Activated naive CD8-positive, alpha-beta T cell treated with anti-CD3 and anti-CD28 coated beads for 36 hours (primary cell): ENCODE data around the gene POGZ. TPM values are rescaled to one million over a fixed set of nuclear protein-coding genes. Genes with fewer than 3 reads are reported as not detected.

Source experiments
- DNase-seq: peaks from one replicate; pipeline ENCODE4 v3.0.0; 2021
- H3K27ac Mint-ChIP-seq: one replicate; pipeline ENCODE4 v1.8.0; 2022; ENCODE audit warnings: mild to moderate bottlenecking, moderate library complexity, mixed read lengths
- H3K27me3 Mint-ChIP-seq: one replicate; pipeline ENCODE4 v1.8.0; 2022; ENCODE audit warnings: mild to moderate bottlenecking, mixed read lengths
- H3K36me3 Mint-ChIP-seq: one replicate; pipeline ENCODE4 v1.8.0; 2021; ENCODE audit warnings: mild to moderate bottlenecking, mixed read lengths
- H3K4me1 Mint-ChIP-seq: one replicate; pipeline ENCODE4 v1.8.0; 2021; ENCODE audit warnings: mixed read lengths
- H3K4me3 Mint-ChIP-seq: one replicate; pipeline ENCODE4 v1.8.0; 2022; ENCODE audit warnings: mild to moderate bottlenecking, moderate library complexity, mixed read lengths
- H3K9me3 Mint-ChIP-seq: one replicate; pipeline ENCODE4 v1.8.0; 2022; ENCODE audit warnings: mixed read lengths
- total RNA-seq, 2 experiments: library from RNA; stranded (reverse); gene quantifications; one replicate each; pipeline ENCODE4 v1.2.3, GENCODE V29; 2021

The POGZ gene
- total RNA-seq, 2 experiments from 2014 or later: 52.1 to 63.1 TPM

DNA sequence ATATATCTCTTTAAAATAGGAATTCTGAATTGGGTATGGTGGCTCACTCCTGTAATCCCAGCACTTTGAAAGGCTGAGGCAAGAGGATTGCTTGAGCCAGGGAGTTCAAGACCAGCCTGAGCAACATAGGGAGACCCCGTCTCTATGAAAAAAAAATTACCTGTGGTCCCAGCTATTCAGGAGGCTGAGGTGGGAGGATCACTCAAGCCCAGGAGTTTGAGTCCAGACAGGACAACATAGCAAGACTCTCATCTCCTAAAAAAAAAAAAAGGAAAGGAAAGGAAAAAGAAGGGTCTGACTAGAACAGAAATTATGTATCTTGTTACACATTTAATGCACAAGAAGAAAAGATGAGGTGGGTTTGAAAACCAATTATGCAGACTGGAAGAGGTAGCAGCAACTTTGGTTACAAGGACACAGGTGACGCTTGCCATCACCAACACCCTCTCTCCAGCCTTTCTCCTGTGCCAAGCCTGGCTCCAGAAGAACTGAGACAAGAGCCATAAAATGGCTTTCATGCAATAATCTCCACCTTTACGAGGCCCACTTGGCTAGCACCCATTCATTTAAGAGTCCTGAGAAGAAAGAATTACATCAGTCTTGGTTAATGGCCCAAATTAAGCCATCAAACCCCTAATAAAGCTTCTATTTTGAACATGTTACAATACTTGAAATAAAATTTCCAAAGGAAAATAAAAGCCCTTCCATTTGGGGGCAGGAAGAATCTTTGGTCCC, 82.0 kb downstream of the POGZ start:
- no peaks in the 10 kb centered on the region for H3K27me3 Mint-ChIP-seq
- H3K27ac Mint-ChIP-seq: no peak overlapping the region
- no peaks in the 10 kb centered on the region for H3K9me3 Mint-ChIP-seq
- no peaks in the 10 kb centered on the region for H3K36me3 Mint-ChIP-seq
- H3K4me3 Mint-ChIP-seq: no peak overlapping the region
- H3K4me1 Mint-ChIP-seq: peaks cover 2% of the 10 kb centered on the region
- no peak for DNase-seq

DNA sequence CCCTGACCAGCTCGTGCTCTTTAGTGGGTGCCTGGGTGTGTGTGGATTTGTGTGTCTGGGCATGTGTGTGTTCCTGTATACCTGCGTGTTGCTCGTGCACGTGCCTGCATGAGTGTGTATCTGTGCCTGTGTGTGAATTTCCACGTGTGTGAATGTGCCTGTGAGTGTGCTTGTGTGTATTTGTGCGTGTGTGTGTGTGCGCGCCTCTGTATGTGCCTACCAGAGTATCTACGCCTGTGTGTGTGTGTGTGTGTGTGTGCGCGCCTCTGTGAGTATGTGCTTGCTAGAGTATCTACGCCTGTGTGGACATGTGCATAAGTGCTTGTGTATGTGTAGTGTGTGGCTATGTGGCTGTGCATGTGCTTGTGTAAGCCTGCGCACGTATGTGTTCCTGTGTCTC, 86.1 kb downstream of the POGZ start:
- no peak overlapping the region for H3K27ac Mint-ChIP-seq
- H3K4me1 Mint-ChIP-seq: peaks cover 2% of the 10 kb centered on the region
- no peaks in the 10 kb centered on the region for H3K9me3 Mint-ChIP-seq
- H3K36me3 Mint-ChIP-seq: no peaks in the 10 kb centered on the region
- H3K4me3 Mint-ChIP-seq: no peak overlapping the region
- H3K27me3 Mint-ChIP-seq: no peaks in the 10 kb centered on the region
- DNase-seq: no peak

DNA sequence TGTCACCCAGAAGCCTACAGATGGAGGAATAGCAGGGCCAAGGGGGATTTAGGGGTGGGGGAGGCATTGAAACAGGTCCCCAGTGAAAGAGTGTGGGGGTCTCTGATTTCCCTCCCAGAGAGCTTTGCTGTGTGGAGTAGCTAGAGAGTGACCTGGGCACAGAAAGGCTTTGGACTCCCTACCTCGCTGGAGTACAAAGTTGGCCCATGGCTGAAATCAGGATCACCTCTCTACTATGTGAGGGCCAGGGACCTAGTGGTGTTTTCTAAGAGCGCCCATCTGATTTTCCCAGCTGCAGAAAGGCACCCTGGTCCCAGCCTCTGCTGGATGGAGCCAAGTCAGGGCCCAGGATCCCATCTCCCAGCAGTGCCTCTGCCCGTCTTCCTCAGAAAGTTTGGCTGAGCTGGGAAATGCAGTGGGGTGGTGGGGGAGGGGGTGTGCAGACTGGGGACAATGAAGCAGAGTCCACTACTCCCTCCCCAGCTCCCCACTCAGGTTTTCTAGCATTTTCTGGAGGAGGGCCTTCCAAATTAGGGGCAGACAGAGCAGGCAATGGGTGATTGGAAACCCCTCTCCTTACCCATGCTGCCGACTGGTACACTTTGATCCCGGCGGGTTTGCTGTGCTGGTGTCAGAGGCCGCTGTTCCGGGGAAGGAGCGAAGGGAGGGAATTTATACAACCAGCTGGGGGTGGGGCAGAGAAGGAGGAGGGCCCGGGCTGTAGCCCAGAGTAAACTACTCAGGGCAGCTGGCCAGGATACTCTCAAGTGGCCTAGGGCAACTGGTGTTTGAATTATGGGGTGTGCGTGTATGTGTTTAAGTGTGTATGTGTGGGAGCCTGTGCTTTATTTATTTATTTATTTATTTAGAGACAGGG, 87.0 kb downstream of the POGZ start, which contains the start of gene SELENBP1:
Gene SELENBP1, minus strand, starts transcription at position 648 of the 877 bp plus-strand sequence. Its CDS starts 64 bp downstream, at position 584.
- Mint-ChIP-seq H3K4me3 (no peak within 1 kb of the TSS), H3K9me3 (no peaks in the 10 kb centered on the region), H3K27ac (no peak within 1 kb of the TSS), H3K4me1 (peaks cover 2% of the 10 kb centered on the region), H3K27me3 (no peaks in the 10 kb centered on the region), H3K36me3 (no peaks in the 10 kb centered on the region)
- DNase-seq: no peak

DNA sequence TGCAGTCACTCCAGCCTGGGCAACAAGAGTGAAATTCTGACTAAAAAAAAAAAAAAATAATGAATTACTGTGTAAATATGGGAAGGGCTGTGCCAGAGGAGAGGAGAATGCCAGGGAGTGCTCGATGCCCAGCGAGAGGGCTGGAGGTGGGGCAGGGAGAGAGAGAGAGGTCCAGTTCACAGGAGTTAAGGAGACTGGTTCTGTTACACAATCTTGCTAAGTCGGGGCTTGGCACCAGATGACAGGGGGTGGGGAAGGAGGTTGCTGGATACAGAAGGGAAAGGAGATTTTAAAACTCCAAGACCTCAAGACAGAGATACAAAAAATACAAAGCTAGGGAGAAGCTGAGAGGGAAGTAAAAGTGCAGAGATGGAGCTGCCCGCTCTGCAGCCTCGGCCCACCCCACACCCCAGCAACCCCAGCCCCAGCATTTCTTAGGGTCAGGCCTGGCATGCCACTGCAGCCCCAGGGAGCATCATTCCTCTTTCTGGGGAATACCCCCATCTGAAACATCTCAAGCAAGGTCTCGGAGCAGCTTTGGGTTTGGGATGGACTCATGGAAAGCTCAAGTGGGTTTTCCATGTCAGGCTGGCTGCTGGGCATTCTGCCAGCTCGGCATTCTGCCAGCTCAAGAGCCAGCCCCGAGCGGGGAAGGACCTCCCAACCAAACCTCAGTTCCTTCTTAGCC, 87.8 kb downstream of the POGZ start:
- DNase-seq: no peak
- Mint-ChIP-seq H3K4me1 (peaks cover 2% of the 10 kb centered on the region), H3K27ac (no peak overlapping the region), H3K4me3 (no peak overlapping the region), H3K36me3 (no peaks in the 10 kb centered on the region), H3K9me3 (no peaks in the 10 kb centered on the region), H3K27me3 (no peaks in the 10 kb centered on the region)

DNA sequence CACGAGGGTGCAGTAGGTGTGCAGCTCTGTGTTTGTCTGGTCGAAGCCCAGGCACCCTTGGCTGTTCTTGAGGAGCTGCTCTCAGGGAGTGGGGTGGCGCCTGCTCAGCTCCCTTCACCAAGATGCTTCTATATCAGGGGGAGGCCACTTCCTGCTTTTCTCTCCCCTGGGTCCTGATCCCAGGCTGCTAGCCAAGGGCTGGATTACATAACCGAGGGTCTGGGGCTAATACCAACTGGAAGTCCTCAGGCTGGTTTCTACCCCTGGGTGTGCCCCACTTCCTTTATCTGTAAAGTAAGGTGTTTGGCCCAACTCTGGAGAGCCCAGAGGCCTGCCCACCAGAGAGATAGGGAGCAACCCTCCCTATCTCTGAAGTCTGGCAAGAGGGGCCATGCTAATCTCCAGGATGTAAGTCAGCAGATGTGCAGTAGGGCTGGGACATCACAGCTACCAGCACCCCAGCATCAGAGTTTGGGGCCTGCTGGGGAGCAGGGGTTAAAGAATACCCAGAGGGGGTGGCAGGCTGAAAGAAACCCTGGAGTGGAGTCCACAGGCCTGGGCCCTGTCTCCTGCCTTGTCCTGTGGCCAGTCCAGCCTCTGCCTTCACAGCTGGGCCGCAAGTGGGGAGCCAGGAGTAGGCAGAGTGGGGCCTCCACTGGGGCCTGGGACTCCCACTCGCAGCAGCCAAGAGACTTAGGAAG, 88.9 kb downstream of the POGZ start:
- peaks cover 2% of the 10 kb centered on the region for H3K4me1 Mint-ChIP-seq
- H3K9me3 Mint-ChIP-seq: no peaks in the 10 kb centered on the region
- H3K4me3 Mint-ChIP-seq: no peak overlapping the region
- no peak overlapping the region for H3K27ac Mint-ChIP-seq
- no peaks in the 10 kb centered on the region for H3K36me3 Mint-ChIP-seq
- DNase-seq: no peak
- no peaks in the 10 kb centered on the region for H3K27me3 Mint-ChIP-seq

DNA sequence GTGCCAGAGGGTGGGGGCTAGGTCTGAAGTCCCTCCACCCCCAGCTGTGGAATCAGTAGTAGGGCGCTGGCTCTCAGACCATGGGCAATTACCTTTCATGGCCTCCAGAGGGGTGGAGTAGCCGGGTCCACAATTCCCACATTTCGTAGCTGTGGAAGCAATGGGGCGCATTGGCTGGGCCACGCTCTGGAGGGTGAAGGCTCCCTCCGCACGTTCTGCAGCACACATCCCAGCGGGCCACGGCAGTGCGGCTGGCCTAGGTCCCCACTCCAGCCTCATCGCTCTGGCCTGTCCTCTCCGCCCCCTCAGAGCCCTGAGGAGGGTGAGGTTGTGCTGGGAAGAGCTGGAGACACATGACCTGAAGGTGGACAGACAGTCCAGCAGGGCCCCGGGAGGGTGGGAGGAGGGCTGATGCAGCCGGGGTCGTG, 89.7 kb downstream of the POGZ start:
- H3K27ac Mint-ChIP-seq: no peak overlapping the region
- H3K27me3 Mint-ChIP-seq: no peaks in the 10 kb centered on the region

DNA sequence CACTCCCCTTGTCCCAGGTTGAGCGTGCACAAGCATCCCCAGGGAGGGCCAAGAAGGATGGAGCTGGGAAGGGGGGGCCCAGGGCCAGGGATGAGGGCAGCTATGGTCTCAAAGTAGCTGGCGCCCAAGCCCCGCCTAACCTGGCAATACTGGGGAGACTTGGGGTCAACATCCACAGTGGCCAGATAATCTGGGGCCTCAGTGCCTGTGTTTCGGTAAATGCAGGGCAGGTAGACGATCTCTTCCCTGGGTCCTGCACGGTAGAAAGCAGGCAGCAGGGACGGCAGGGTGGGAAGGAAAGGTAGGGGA, 90.0 kb downstream of the POGZ start:
- H3K4me1 Mint-ChIP-seq: peaks cover 2% of the 10 kb centered on the region
- DNase-seq: no peak
- no peak overlapping the region for H3K27ac Mint-ChIP-seq
- no peaks in the 10 kb centered on the region for H3K9me3 Mint-ChIP-seq
- H3K36me3 Mint-ChIP-seq: no peaks in the 10 kb centered on the region
- H3K27me3 Mint-ChIP-seq: no peaks in the 10 kb centered on the region
- H3K4me3 Mint-ChIP-seq: no peak overlapping the region

More for the DNA sequence above, 89.7 kb downstream of the POGZ start:
- Mint-ChIP-seq H3K9me3 (no peaks in the 10 kb centered on the region), H3K4me1 (peaks cover 2% of the 10 kb centered on the region), H3K36me3 (no peaks in the 10 kb centered on the region), H3K4me3 (no peak overlapping the region)
- no peak for DNase-seq

DNA sequence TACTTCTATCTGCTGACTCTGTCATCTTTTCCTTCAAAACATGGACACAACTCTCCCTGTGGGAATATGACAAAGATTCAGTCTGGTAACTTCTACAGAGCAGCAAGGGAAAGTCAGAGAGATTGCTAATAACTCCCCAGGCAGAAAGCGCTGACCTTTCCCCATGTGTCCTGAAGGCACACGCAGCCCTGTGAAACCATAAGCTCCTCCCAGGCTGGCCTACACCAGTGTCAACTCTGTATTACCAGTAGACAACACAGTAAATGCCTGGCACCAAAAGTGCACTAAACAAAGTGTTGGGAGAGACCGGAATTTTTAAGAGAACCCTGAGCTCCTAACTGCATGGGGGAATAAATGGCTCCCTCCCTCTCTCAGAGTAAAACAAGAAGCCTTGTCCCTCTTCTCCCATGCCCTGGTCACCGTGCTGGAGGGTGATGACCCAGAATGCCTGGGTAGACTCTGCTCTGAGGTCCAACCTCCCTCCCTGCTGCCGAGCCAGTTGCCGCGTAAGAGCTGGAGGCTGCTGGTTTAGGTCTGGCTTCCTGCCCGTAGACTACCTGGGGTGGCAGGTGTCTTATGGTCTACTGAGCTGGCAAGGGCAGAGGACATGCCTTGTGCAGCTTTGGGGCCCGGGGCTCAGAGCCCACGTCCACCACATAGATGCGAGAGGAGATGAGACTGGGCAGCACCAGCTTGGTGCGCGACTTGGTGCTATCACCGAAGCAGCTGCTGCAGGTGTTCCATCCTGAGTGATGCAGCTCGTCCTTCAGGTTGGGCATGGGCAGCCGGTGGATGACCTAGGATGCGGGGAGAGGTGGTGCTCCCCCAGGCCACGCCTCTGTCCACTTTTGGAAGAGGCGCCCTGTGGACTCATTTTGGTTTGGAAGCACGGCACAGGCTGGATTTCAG, 90.6 kb downstream of the POGZ start:
- Mint-ChIP-seq H3K27me3 (no peaks in the 10 kb centered on the region), H3K4me1 (no peaks in the 10 kb centered on the region), H3K4me3 (no peak overlapping the region), H3K27ac (no peak overlapping the region), H3K36me3 (no peaks in the 10 kb centered on the region), H3K9me3 (no peaks in the 10 kb centered on the region)
- DNase-seq: no peak

DNA sequence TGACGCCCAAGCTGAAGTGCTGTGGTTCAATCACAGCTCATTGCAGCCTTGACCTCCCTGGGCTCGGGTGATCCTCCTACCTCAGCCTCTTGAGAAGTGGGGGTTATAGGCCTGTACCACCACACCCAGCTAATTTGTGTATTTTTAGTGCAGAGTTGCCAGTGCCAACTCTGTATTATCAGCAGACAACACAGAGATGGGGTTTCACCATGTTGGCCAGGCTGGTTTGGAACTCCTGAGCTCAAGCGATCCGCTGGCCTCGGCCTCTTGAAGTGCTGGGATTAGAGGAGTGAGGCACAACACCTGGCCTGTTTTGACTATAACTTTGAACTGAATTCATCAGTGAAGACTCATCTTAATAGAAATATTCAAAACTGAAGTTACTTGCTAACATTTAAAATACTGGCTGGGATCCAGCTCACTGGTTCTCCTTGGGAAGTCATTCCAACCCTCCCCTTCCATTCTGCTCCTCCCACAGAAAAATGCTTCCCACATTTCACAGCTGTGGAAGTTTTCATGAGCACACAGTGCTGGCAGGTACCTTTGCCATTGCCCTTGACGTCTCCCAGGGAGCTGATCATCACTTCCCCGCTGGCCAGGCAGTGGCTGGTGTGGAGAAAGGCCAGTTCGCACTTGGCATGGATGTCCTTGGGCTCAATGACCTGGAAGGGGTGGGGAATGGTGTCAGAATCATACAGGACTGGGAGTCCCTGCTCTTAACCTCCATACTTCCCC, 91.5 kb downstream of the POGZ start:
- Mint-ChIP-seq H3K27me3 (no peaks in the 10 kb centered on the region), H3K27ac (no peak overlapping the region), H3K36me3 (no peaks in the 10 kb centered on the region), H3K9me3 (peaks cover 4% of the 10 kb centered on the region), H3K4me3 (no peak overlapping the region), H3K4me1 (no peaks in the 10 kb centered on the region)
- no peak for DNase-seq

DNA sequence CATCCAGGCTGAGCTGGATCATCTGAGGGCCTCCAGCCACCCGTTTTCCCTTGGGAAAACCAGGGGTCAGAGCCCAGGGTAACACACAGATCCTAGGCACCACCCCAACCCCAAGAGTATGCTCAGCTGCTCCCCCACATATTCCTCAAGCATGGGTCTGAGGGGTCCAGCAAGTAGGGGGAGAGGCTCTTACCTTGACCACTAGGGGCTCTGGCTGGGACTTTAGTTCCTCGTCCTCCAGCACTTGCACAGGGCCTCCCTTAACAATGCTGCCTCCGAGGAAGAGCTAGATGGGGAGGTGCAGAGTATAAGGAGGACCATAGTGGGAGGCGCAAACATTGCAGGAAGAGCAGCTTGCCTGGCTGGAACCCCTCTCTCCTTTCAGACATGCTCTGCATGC, 94.3 kb downstream of the POGZ start:
- Mint-ChIP-seq H3K9me3 (peaks cover 15% of the 10 kb centered on the region), H3K27me3 (no peaks in the 10 kb centered on the region), H3K36me3 (peaks cover 3% of the 10 kb centered on the region), H3K4me3 (no peak overlapping the region), H3K4me1 (no peaks in the 10 kb centered on the region), H3K27ac (no peak overlapping the region)
- no peak for DNase-seq

DNA sequence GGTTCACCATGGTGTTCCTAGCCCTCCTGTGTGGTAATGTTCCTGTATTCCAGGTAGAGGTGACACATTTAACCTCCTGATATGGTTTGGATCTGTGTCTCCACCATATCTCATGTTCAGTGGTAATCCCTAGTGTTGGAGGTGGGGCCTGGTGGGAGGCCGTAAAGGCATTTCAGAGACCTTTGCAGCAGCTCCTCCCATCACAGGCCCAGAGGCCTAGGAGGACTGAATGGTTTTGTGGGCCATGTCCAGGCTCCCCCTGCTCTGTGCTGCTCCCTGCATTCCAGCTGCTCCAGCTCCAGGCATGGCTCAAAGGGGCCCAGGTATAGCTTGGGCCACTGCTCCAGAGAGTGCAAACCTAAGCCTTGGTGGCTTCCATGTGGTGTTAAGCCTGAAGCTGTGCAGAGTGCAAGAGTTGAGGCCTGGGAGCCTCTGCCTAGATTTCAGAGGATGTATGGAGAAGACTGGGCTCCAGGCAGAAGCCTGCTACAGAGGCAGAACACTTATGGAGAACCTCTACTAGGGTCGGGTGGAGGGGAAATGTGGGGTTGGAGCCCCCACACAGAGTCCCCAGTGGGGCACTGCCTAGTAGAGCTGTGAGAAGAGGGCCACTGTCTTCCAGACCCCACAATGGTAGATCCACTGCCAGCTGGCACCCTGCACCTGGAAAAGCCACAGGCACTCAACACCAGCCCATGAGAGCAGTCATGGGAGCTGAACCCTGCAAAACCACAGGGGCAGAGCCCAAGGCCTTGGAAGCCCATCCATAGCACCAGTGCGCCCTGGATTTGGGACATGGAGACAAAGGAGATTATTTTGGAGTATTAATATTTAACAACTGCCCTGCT, 96.8 kb downstream of the POGZ start:
- DNase-seq: no peak
- Mint-ChIP-seq H3K9me3 (peaks cover 15% of the 10 kb centered on the region), H3K27ac (no peak overlapping the region), H3K4me3 (no peak overlapping the region), H3K27me3 (no peaks in the 10 kb centered on the region), H3K36me3 (peaks cover 3% of the 10 kb centered on the region), H3K4me1 (no peaks in the 10 kb centered on the region)

DNA sequence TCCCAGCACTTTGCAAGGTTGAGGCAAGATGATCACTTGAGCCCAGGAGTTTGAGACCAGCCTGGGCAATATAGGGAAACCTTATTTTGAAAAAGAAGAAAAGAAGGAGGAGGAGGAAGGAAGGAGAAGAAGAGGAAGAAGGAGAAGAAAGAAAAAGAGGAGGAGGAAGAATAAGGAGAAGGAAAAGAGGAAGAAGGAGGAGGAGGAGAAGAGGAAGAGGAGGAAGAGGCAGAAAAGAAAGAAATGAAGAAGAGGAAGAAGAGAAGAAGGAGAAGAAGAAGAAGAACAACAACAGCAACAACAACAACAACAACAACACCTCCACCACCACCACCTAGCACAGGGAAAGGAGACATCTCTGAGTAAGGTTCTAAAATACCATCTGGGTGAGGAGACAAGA, 97.4 kb downstream of the POGZ start:
- no peaks in the 10 kb centered on the region for H3K4me1 Mint-ChIP-seq

DNA sequence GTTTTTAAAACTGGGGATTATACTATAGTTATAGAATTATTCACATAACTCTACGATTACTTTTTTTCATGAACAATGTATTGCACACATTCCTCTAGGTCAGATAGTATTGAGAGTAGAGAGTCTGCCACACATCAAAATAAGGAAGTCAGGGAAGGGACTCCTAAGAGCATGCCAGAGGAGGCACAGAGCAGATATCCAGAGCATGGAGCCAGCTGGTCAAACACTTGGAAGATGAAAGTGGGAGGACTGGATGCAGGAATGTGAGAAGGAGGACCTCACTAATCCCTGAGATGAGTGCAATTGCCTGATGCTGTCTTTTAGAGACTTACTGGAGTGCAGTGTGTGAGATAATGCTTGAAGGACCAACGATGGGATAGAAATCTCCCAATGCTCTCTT, 102.6 kb downstream of the POGZ start:
- no peak overlapping the region for H3K27ac Mint-ChIP-seq
- no peaks in the 10 kb centered on the region for H3K27me3 Mint-ChIP-seq
- H3K9me3 Mint-ChIP-seq: peaks cover 4% of the 10 kb centered on the region
- peaks cover under 1% of the 10 kb centered on the region for H3K36me3 Mint-ChIP-seq
- DNase-seq: no peak
- no peaks in the 10 kb centered on the region for H3K4me1 Mint-ChIP-seq
- no peak overlapping the region for H3K4me3 Mint-ChIP-seq

More for the DNA sequence above, 97.4 kb downstream of the POGZ start:
- H3K27me3 Mint-ChIP-seq: no peaks in the 10 kb centered on the region
- peaks cover 3% of the 10 kb centered on the region for H3K36me3 Mint-ChIP-seq
- DNase-seq: no peak
- no peak overlapping the region for H3K4me3 Mint-ChIP-seq
- H3K27ac Mint-ChIP-seq: no peak overlapping the region
- peaks cover 15% of the 10 kb centered on the region for H3K9me3 Mint-ChIP-seq
